Neural cell (in vitro differentiated cells): ENCODE results near the gene HMOX2.

Experiments
- CTCF ChIP-seq: fragments of 450-650 bp; IDR thresholded peaks from 2 replicates; pipeline ENCODE4 v1.5.1; 2014; ENCODE audit warnings: antibody characterized with exemption, mild to moderate bottlenecking, moderate library complexity; ENCODE audit not compliant: poor library complexity, severe bottlenecking
- EP300 ChIP-seq: fragments of 450-650 bp; conservative IDR thresholded peaks from 2 replicates; pipeline ENCODE4 v1.6.1; 2014; ENCODE audit warnings: antibody characterized with exemption, mild to moderate bottlenecking, moderate library complexity; ENCODE audit not compliant: poor library complexity, severe bottlenecking
- EZH2 ChIP-seq: fragments of 200-600, 300-800 bp; shearing (Covaris generic), sonication (generic); IDR thresholded peaks from 2 replicates; pipeline ENCODE4 v1.6.1; 2014; ENCODE audit warnings: antibody characterized with exemption, low read length, borderline replicate concordance, mild to moderate bottlenecking; ENCODE audit not compliant: insufficient read depth, poor library complexity, severe bottlenecking
- REST ChIP-seq: IDR thresholded peaks from 2 replicates; pipeline ENCODE4 v1.6.1; 2012; ENCODE audit warnings: borderline replicate concordance

GRCh38 chr16:4471869-4472268 is 4.3 kb upstream of the HMOX2 start:
- TF ChIP-seq CTCF (no peak), EZH2 (no peak), REST (no peak), EP300 (no peak)
